T47D (cell line): ENCODE measurements around the gene COL11A2.

Source experiments
- DNase-seq, 2 experiments: peaks; one replicate each; pipeline versions ENCODE4 v3.0.0 to v3.0.0-alpha.2; 2011 to 2012; ENCODE audit warnings: low read depth in 1 of 2, low spot score in 1 of 2
- JUND ChIP-seq: IDR thresholded peaks from 2 replicates; pipeline ENCODE4 v1.6.1; 2012; ENCODE audit warnings: low read depth
- in situ Hi-C: cut with HindIII; loops from 2 replicates; pipeline ENCODE4 v1.10.0; 2016; ENCODE audit warnings: low sequenced_read_pairs, low pct_unique_long_range_greater_than_20kb

Gene COL11A2

DNA sequence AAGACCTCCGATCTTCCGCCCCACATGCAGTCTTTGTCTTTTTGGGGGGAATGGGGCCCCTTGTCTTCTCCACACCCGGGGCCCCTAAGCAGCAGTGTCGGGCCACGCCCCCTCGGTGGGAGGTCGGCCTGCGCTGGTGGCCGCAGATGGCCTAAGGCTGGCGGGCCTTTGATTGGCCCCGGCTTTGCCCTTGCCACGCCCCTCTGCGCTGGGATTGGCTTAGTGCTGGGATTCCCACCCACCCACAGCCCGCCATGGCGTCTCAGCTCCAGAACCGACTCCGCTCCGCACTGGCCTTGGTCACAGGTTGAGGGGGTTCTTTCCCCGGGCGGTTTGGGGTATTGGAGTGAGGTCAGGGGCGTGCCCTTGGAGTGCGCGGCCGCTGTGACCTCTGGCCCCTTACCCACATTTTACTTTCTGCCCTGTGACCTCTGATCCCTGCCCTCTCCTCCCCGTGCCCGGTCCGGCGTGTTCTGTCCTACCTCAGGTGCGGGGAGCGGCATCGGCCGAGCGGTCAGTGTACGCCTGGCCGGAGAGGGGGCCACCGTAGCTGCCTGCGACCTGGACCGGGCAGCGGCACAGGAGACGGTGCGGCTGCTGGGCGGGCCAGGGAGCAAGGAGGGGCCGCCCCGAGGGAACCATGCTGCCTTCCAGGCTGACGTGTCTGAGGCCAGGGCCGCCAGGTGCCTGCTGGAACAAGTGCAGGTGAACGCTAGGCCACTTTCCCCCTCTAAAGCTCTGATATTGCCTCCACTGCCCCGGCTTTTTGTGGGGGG is 12.3 kb upstream of the COL11A2 start, which contains the start of gene HSD17B8:
Gene HSD17B8, plus strand, starts transcription at position 241 of the 776 bp plus-strand sequence. Its CDS starts 14 bp downstream, at position 255.
- in situ Hi-C loops, result no loop called here
- peak; percentile 93 to 98 for DNase-seq
- TF ChIP-seq JUND, result no peak

DNA sequence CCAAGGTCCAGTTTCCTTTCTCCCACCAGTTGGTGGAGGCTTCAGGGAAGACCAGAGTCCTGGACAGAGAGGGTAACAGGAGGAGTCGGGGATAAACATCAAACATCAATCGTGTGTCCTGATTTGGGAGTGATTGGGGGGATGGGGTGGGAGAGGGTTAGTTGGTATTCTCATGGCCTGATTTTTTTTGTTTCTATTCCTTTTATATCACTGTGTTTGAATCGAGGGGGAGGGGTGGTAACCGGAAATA is 11.8 kb upstream of the COL11A2 start:
- TF ChIP-seq JUND, result no peak
- no peak for DNase-seq
- in situ Hi-C loops, result no loop called here

DNA sequence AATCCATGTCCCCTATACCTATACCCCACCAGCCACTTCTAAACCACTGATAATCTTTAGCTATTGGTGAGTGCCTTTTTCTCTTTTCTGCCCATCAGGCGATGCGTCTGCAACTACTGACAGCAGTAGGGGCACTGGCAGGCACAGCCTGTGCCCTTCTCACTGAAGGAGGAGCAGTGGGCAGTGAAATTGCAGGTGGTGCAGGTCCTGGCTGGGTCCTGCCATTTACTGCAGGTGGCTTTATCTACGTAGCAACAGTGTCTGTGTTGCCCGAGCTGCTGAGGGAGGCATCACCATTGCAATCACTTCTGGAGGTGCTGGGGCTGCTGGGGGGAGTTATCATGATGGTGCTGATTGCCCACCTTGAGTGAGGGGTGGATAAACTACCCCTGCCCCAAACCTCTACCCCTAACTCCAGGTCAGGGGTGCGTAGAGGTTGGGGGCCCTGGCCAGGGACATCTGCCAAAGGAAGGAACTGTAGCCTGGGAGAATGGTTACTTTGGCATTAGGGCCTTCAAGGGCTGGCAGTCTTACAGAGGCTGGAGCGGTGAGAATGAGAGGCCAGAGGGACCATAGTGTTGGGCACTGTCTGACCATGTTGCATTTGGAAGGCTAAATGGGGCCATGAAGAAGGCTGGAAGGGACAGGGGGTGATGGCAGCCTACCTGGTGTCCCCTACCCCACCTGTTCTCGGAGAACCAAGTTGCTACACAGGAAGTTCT is 11.3 kb upstream of the COL11A2 start:
- in situ Hi-C loops, result no loop called here
- no peak for TF ChIP-seq JUND
- no peak for DNase-seq

- no peak for DNase-seq
- no peak for TF ChIP-seq JUND
- in situ Hi-C loops, result no loop called here
These were observed 10.5 kb upstream of the COL11A2 start for GRCh38 chr6:33202799-33203198.

DNA sequence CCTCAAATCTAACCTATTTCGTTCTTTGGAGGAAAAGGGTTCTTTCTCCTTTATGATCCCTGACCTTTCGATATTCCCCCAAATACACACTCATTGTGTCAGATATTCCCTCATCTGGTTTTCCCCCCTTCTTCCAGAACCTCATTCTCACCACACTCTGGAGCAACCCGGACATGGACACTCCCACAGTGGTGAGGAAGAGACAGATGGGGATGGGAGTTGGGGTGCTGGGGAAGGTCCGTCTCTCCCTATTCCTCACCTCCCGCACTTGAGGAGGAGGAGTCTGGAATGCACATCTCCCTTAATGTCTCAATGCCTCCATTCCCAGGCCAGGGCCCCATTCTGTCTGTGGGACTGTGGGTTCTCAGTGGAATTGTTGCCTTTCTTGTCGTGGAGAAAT is 9.7 kb upstream of the COL11A2 start:
- no peak for DNase-seq
- in situ Hi-C loops, result no loop called here

DNA sequence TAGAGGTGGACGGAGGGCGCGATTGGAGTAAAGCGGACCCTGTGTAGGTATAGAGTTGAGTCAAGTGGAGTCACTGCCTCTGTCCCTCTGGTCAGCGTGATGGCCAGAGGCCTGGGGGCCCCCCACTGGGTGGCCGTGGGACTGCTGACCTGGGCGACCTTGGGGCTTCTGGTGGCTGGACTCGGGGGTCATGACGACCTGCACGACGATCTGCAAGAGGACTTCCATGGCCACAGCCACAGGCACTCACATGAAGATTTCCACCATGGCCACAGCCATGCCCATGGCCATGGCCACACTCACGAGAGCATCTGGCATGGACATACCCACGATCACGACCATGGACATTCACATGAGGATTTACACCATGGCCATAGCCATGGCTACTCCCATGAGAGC is 8.9 kb upstream of the COL11A2 start:
- TF ChIP-seq JUND, result no peak
- in situ Hi-C loops, result no loop called here
- no peak for DNase-seq

More for the DNA sequence above, 9.7 kb upstream of the COL11A2 start:
- TF ChIP-seq JUND, result no peak

DNA sequence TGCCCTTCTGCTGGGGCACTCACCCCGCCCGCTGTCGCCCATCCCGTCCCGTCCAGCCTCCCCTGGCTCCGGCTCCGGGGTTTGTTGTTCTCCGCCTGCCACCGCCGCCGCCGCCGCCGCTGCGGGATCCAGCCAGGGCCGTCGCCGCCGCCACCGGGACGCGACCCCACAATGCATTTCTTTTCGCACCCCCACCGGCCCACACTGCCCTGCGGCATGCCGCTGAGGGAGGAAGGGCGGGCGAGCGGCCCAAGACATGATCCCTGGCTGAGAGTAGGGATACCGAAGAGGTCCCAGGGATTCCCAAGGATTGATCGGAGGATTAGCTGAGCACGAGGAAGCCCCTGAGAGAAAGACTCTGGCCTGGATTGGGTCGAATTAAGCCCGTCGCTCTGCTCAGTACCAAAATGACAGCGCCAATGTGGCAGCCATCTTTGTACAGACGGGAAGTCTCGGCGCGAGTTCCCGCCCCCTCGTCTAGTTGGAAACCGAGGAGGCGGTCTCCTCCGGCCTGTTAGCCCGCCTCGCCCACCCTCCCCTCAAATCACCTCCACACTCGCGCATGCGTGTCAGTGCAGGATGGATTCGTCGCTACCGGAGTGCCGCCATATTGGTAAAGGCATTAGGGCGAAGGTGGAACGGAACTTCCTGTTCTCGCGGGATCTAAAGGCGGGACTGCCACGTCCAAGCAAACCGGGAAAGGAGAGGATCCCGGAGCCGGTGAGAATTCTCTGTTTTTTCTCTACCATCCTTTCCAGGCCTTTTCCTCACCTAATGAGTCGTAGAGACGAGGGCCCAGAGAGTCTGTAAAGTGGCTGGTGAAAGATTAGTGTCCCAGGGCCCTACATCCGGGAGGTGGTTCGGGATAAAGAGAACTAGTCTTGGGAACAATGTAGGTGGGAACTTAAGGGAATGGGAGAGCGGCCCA is 8.2 kb upstream of the COL11A2 start, which contains the start of the genes RXRB and SLC39A7:
Gene RXRB, minus strand, starts transcription at position 447 of the 928 bp plus-strand sequence. Its CDS starts 189 bp downstream, at position 258.
Gene SLC39A7, plus strand, starts transcription at position 649 of the 928 bp plus-strand sequence. CDS start 379 bp downstream, outside the sequence.
- in situ Hi-C loops, result no loop called here
- no peak for TF ChIP-seq JUND
- peak; percentile 96 to 99 for DNase-seq

DNA sequence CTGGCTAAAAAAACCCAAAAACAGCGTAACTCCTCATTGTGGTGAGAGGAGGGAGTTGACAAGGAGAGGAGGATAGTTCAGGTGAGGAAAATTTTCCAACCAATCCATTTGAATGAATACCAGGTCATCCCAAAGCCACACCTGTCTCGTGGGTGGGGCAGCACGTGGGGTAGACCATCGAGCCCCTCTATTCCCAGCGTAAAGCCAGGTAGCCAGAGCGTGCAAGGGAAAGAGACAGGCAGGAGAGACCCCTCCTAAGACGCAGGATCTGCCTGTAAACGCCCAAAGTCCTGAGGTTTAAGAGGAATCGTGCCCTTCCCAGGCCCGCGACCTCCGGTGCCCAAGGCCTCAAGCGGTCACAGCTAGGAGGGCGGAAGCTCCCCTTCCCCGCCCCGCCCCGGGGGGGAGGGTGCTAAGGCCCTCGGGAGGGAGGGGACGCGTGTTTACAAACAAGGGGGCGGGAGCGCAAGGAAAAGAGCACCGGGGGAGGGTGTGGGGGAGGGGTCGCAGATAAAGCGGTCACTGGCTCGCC is 7.5 kb upstream of the COL11A2 start:
- in situ Hi-C loops, result no loop called here
- TF ChIP-seq JUND, result no peak
- DNase-seq, result peak; percentile 66 to 78

GRCh38 chr6:33198853-33199436 is 6.7 kb upstream of the COL11A2 start:
- TF ChIP-seq JUND, result no peak
- no peak for DNase-seq
- in situ Hi-C loops, result no loop called here

DNA sequence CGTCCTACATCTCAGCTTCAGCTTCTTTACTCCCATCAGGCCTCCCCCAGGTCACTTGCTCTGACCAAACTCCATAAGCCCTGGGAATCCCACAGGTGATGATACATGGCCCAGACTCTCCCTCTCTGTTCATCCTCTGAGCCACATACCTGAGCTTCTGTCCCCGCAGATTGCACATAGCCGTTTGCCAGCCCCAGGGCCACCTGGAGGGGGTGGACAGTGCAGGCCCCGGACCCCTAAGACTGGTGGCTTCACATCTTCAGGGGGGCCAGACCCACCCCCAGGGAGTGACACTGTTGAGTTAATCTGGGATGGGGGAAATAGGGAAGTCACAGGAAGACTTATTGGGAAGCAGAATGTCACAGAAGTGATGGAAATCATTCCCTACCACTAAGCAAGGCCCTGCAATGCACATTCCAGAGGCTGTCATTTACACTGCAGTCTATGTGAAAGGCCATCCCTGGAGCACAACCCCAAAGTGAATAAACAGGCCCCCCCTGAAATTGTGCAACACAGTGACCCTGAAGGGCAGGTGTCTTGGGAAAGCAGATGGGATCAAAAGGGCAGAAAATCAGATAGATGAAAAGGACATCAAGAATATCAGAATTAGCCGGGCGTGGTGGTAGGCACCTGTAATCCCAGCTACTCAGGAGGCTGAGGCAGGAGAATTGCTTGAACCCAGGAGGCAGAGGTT is 6.0 kb upstream of the COL11A2 start:
- in situ Hi-C loops, result no loop called here
- DNase-seq, result no peak
- no peak for TF ChIP-seq JUND

- DNase-seq, result peak; percentile 70 to 75
- TF ChIP-seq JUND, result no peak
- in situ Hi-C loops, result no loop called here
These were observed 5.3 kb upstream of the COL11A2 start for GRCh38 chr6:33197431-33198048.
